ENCODE measurements around the gene PTPRO. TPM values are rescaled to one million over a fixed set of nuclear protein-coding genes. Genes with fewer than 3 reads are reported as not detected.

PTPRO gene
- total and polyA plus RNA-seq, 5 donors: 0.20 to 1.8 (median 1.4) TPM

- ATAC-seq: no peak
- Histone ChIP-seq H3K27ac (ENCODE audit: low read length) (no peak overlapping the region), H3K4me1 (ENCODE audit: control insufficient read depth, insufficient read depth, low read length) (no peaks in the 10 kb centered on the region), H3K27me3 (ENCODE audit: control insufficient read depth, insufficient read depth) (no peaks in the 10 kb centered on the region), H3K9me3 (ENCODE audit: control insufficient read depth, low read length) (no peaks in the 10 kb centered on the region), H3K4me3 (ENCODE audit: low read length) (no peak overlapping the region)
- 93% methylated on average over 1 of the region's 1 CpG for WGBS
- intact Hi-C loops (cut with DNase I): loop anchor here in 1 of 4 donors (10.0 kb wide), 1 partner anchor 46 kb away; no protein-coding TSS in a partner anchor
- no peak for DNase-seq
These were observed 216.6 kb downstream of the PTPRO start for GRCh38 chr12:15538881-15539280.

GRCh38 chr12:15540005-15540404 is 217.7 kb downstream of the PTPRO start:
- WGBS: 71% methylated on average over 2 of the region's 2 CpGs
- no peak for ATAC-seq
- no peaks in the 10 kb centered on the region for H3K4me1 ChIP-seq (ENCODE audit: control insufficient read depth, insufficient read depth, low read length)
- no peak overlapping the region for H3K27ac ChIP-seq (ENCODE audit: low read length)
- no peaks in the 10 kb centered on the region for H3K27me3 ChIP-seq (ENCODE audit: control insufficient read depth, insufficient read depth)
- H3K4me3 ChIP-seq (ENCODE audit: low read length): no peak overlapping the region
- intact Hi-C loops (cut with DNase I): no loop called here
- no peaks in the 10 kb centered on the region for H3K9me3 ChIP-seq (ENCODE audit: control insufficient read depth, low read length)
- no peak for DNase-seq

GRCh38 chr12:15540469-15540872 is 218.2 kb downstream of the PTPRO start:
- H3K4me1 ChIP-seq (ENCODE audit: control insufficient read depth, insufficient read depth, low read length): no peaks in the 10 kb centered on the region
- ATAC-seq (no peak), DNase-seq (no peak)
- no peak overlapping the region for H3K4me3 ChIP-seq (ENCODE audit: low read length)
- no peaks in the 10 kb centered on the region for H3K9me3 ChIP-seq (ENCODE audit: control insufficient read depth, low read length)
- H3K27ac ChIP-seq (ENCODE audit: low read length): no peak overlapping the region
- WGBS: 57% methylated on average over 1 of the region's 1 CpG
- no peaks in the 10 kb centered on the region for H3K27me3 ChIP-seq (ENCODE audit: control insufficient read depth, insufficient read depth)
- intact Hi-C loops (cut with DNase I): no loop called here

GRCh38 chr12:15541996-15542631 is 219.8 kb downstream of the PTPRO start:
- Histone ChIP-seq H3K9me3 (ENCODE audit: control insufficient read depth, low read length) (no peaks in the 10 kb centered on the region), H3K4me1 (ENCODE audit: control insufficient read depth, insufficient read depth, low read length) (no peaks in the 10 kb centered on the region), H3K4me3 (ENCODE audit: low read length) (no peak overlapping the region), H3K27ac (ENCODE audit: low read length) (no peak overlapping the region), H3K27me3 (ENCODE audit: control insufficient read depth, insufficient read depth) (no peaks in the 10 kb centered on the region)
- ATAC-seq (no peak), DNase-seq (no peak)
- WGBS: 91% methylated on average over 3 of the region's 3 CpGs
- intact Hi-C loops (cut with DNase I): no loop called here

- Histone ChIP-seq H3K27ac (ENCODE audit: low read length) (no peak overlapping the region), H3K27me3 (ENCODE audit: control insufficient read depth, insufficient read depth) (no peaks in the 10 kb centered on the region), H3K4me1 (ENCODE audit: control insufficient read depth, insufficient read depth, low read length) (no peaks in the 10 kb centered on the region), H3K4me3 (ENCODE audit: low read length) (no peak overlapping the region), H3K9me3 (ENCODE audit: control insufficient read depth, low read length) (no peaks in the 10 kb centered on the region)
- DNase-seq (no peak), ATAC-seq (no peak)
- intact Hi-C loops (cut with DNase I): no loop called here
- 79% methylated on average over 3 of the region's 3 CpGs for WGBS
These were observed 221.0 kb downstream of the PTPRO start for GRCh38 chr12:15543347-15543746.

GRCh38 chr12:15544589-15544988 is 222.3 kb downstream of the PTPRO start:
- H3K27me3 ChIP-seq (ENCODE audit: control insufficient read depth, insufficient read depth): no peaks in the 10 kb centered on the region
- DNase-seq (no peak), ATAC-seq (no peak)
- no peaks in the 10 kb centered on the region for H3K9me3 ChIP-seq (ENCODE audit: control insufficient read depth, low read length)
- no peak overlapping the region for H3K4me3 ChIP-seq (ENCODE audit: low read length)
- no peak overlapping the region for H3K27ac ChIP-seq (ENCODE audit: low read length)
- no peaks in the 10 kb centered on the region for H3K4me1 ChIP-seq (ENCODE audit: control insufficient read depth, insufficient read depth, low read length)
- intact Hi-C loops (cut with DNase I): no loop called here

GRCh38 chr12:15545334-15545733 is 223.0 kb downstream of the PTPRO start:
- ATAC-seq (no peak), DNase-seq (no peak)
- intact Hi-C loops (cut with DNase I): no loop called here
- Histone ChIP-seq H3K9me3 (ENCODE audit: control insufficient read depth, low read length) (no peaks in the 10 kb centered on the region), H3K4me3 (ENCODE audit: low read length) (no peak overlapping the region), H3K27me3 (ENCODE audit: control insufficient read depth, insufficient read depth) (no peaks in the 10 kb centered on the region), H3K4me1 (ENCODE audit: control insufficient read depth, insufficient read depth, low read length) (no peaks in the 10 kb centered on the region), H3K27ac (ENCODE audit: low read length) (no peak overlapping the region)
- WGBS: 60% methylated on average over 1 of the region's 1 CpG

GRCh38 chr12:15546102-15546701 is 223.9 kb downstream of the PTPRO start:
- 72% methylated on average over 1 of the region's 1 CpG for WGBS
- DNase-seq (no peak), ATAC-seq (no peak)
- Histone ChIP-seq H3K27ac (ENCODE audit: low read length) (no peak overlapping the region), H3K9me3 (ENCODE audit: control insufficient read depth, low read length) (no peaks in the 10 kb centered on the region), H3K27me3 (ENCODE audit: control insufficient read depth, insufficient read depth) (no peaks in the 10 kb centered on the region), H3K4me1 (ENCODE audit: control insufficient read depth, insufficient read depth, low read length) (no peaks in the 10 kb centered on the region), H3K4me3 (ENCODE audit: low read length) (no peak overlapping the region)
- intact Hi-C loops (cut with DNase I): no loop called here

GRCh38 chr12:15547063-15547462 is 224.8 kb downstream of the PTPRO start:
- DNase-seq (no peak), ATAC-seq (no peak)
- H3K4me1 ChIP-seq (ENCODE audit: control insufficient read depth, insufficient read depth, low read length): no peaks in the 10 kb centered on the region
- no peaks in the 10 kb centered on the region for H3K27me3 ChIP-seq (ENCODE audit: control insufficient read depth, insufficient read depth)
- 85% methylated on average over 5 of the region's 5 CpGs for WGBS
- H3K9me3 ChIP-seq (ENCODE audit: control insufficient read depth, low read length): no peaks in the 10 kb centered on the region
- H3K4me3 ChIP-seq (ENCODE audit: low read length): no peak overlapping the region
- no peak overlapping the region for H3K27ac ChIP-seq (ENCODE audit: low read length)
- intact Hi-C loops (cut with DNase I): no loop called here

- ATAC-seq (no peak), DNase-seq (no peak)
- no peaks in the 10 kb centered on the region for H3K9me3 ChIP-seq (ENCODE audit: control insufficient read depth, low read length)
- intact Hi-C loops (cut with DNase I): no loop called here
- no peaks in the 10 kb centered on the region for H3K27me3 ChIP-seq (ENCODE audit: control insufficient read depth, insufficient read depth)
- WGBS: 90% methylated on average over 1 of the region's 1 CpG
- no peak overlapping the region for H3K4me3 ChIP-seq (ENCODE audit: low read length)
- no peak overlapping the region for H3K27ac ChIP-seq (ENCODE audit: low read length)
- no peaks in the 10 kb centered on the region for H3K4me1 ChIP-seq (ENCODE audit: control insufficient read depth, insufficient read depth, low read length)
These were observed 225.4 kb downstream of the PTPRO start for GRCh38 chr12:15547691-15548090.

GRCh38 chr12:15550793-15551192 is 228.5 kb downstream of the PTPRO start:
- H3K27ac ChIP-seq (ENCODE audit: low read length): no peak overlapping the region
- ATAC-seq: no peak
- DNase-seq: no peak
- H3K9me3 ChIP-seq (ENCODE audit: control insufficient read depth, low read length): no peaks in the 10 kb centered on the region
- no peaks in the 10 kb centered on the region for H3K27me3 ChIP-seq (ENCODE audit: control insufficient read depth, insufficient read depth)
- intact Hi-C loops (cut with DNase I): no loop called here
- WGBS: 69% methylated on average over 4 of the region's 4 CpGs
- H3K4me1 ChIP-seq (ENCODE audit: control insufficient read depth, insufficient read depth, low read length): no peaks in the 10 kb centered on the region
- no peak overlapping the region for H3K4me3 ChIP-seq (ENCODE audit: low read length)

GRCh38 chr12:15555446-15555845 is 233.1 kb downstream of the PTPRO start:
- Histone ChIP-seq H3K27me3 (ENCODE audit: control insufficient read depth, insufficient read depth) (no peaks in the 10 kb centered on the region), H3K4me3 (ENCODE audit: low read length) (no peak overlapping the region), H3K9me3 (ENCODE audit: control insufficient read depth, low read length) (no peaks in the 10 kb centered on the region), H3K4me1 (ENCODE audit: control insufficient read depth, insufficient read depth, low read length) (no peaks in the 10 kb centered on the region), H3K27ac (ENCODE audit: low read length) (no peak overlapping the region)
- no peak for DNase-seq
- no peak for ATAC-seq
- intact Hi-C loops (cut with DNase I): no loop called here
- 95% methylated on average over 2 of the region's 2 CpGs for WGBS

Measured in right cardiac atrium (tissue), 5 donors.